Trophoblast cell (in vitro differentiated cells and primary cell): Measurements from ENCODE around the gene INPPL1.

Source experiments
- DNase-seq, 2 donors: peaks; one replicate each; pipeline ENCODE4 v3.0.0-alpha.2; 2016
- H2AFZ ChIP-seq: 2 replicates; pipeline ENCODE4 v1.6.1; 2013; ENCODE audit warnings: low read length, moderate library complexity, mild to moderate bottlenecking; ENCODE audit not compliant: insufficient read depth, poor library complexity
- H2AK5ac ChIP-seq: 2 replicates; pipeline ENCODE4 v1.6.1; 2013; ENCODE audit warnings: mild to moderate bottlenecking, low read length
- H2BK120ac ChIP-seq: 2 replicates; pipeline ENCODE4 v1.6.1; 2013; ENCODE audit warnings: low read length, mild to moderate bottlenecking, moderate library complexity; ENCODE audit not compliant: insufficient read depth, poor library complexity
- H2BK12ac ChIP-seq: 2 replicates; pipeline ENCODE4 v1.6.1; 2013; ENCODE audit warnings: mild to moderate bottlenecking, low read length, moderate library complexity
- H2BK5ac ChIP-seq: 2 replicates; pipeline ENCODE4 v1.6.1; 2013; ENCODE audit warnings: low read length, low read depth, moderate library complexity, mild to moderate bottlenecking; ENCODE audit not compliant: poor library complexity
- H3K14ac ChIP-seq: 2 replicates; pipeline ENCODE4 v1.6.1; 2013; ENCODE audit warnings: mild to moderate bottlenecking, low read length
- H3K18ac ChIP-seq: 2 replicates; pipeline ENCODE4 v1.6.1; 2013; ENCODE audit warnings: mild to moderate bottlenecking, low read length
- H3K23ac ChIP-seq: 2 replicates; pipeline ENCODE4 v1.6.1; 2013; ENCODE audit warnings: low read length
- H3K27ac ChIP-seq: 2 replicates; pipeline ENCODE4 v1.5.1; 2013; ENCODE audit warnings: low read depth, mild to moderate bottlenecking, inconsistent platforms, low read length, moderate library complexity
- H3K27me3 ChIP-seq: 2 replicates; pipeline ENCODE4 v1.6.1; 2013; ENCODE audit warnings: inconsistent platforms, mild to moderate bottlenecking, low read length, moderate library complexity; ENCODE audit not compliant: insufficient read depth
- H3K36me3 ChIP-seq, 2 experiments: 1 replicate in 1 of 2; 2 replicates in 1 of 2; pipeline ENCODE4 v1.6.1; 2013; ENCODE audit warnings: low read length in 2 of 2, mild to moderate bottlenecking in 2 of 2, moderate library complexity in 1 of 2; ENCODE audit not compliant: insufficient read depth in 2 of 2, control insufficient read depth in 1 of 2
- H3K4ac ChIP-seq: 2 replicates; pipeline ENCODE4 v1.6.1; 2013; ENCODE audit warnings: low read depth, mild to moderate bottlenecking, low read length, moderate library complexity
- H3K4me1 ChIP-seq, 2 experiments: 1 replicate in 1 of 2; 2 replicates in 1 of 2; pipeline ENCODE4 v1.6.1; 2013; ENCODE audit warnings: low read length in 2 of 2, mild to moderate bottlenecking in 2 of 2, moderate library complexity in 1 of 2; ENCODE audit not compliant: insufficient read depth in 2 of 2, control insufficient read depth in 1 of 2
- H3K4me2 ChIP-seq: 2 replicates; pipeline ENCODE4 v1.6.1; 2013; ENCODE audit warnings: inconsistent platforms, mild to moderate bottlenecking, low read length, moderate library complexity
- H3K4me3 ChIP-seq: 2 replicates; pipeline ENCODE4 v1.5.1; 2013; ENCODE audit warnings: mild to moderate bottlenecking, low read depth, low read length, inconsistent platforms
- H3K79me1 ChIP-seq: one replicate; pipeline ENCODE4 v1.6.1; 2013; ENCODE audit warnings: low read length
- H3K79me2 ChIP-seq: 2 replicates; pipeline ENCODE4 v1.6.1; 2013; ENCODE audit warnings: low read length, mild to moderate bottlenecking; ENCODE audit not compliant: control insufficient read depth, insufficient read depth, poor library complexity
- H3K9ac ChIP-seq: 2 replicates; pipeline ENCODE4 v1.6.1; 2013; ENCODE audit warnings: mild to moderate bottlenecking, low read length
- H3K9me3 ChIP-seq: 2 replicates; pipeline ENCODE4 v1.6.1; 2013; ENCODE audit warnings: low read depth, mild to moderate bottlenecking, control low read depth, inconsistent platforms, low read length; ENCODE audit not compliant: insufficient read depth
- H4K12ac ChIP-seq: 2 replicates; pipeline ENCODE4 v1.6.1; 2013; ENCODE audit warnings: low read depth, mild to moderate bottlenecking, low read length, moderate library complexity
- H4K8ac ChIP-seq: 2 replicates; pipeline ENCODE4 v1.6.1; 2013; ENCODE audit warnings: low read depth, mild to moderate bottlenecking, low read length, moderate library complexity
- H4K91ac ChIP-seq: one replicate; pipeline ENCODE4 v1.6.1; 2013; ENCODE audit warnings: low read depth, mild to moderate bottlenecking, low read length, moderate library complexity
- WGBS: extraction: QIAGEN DNeasy Blood & Tissue Kit; methylation state at CpG from one replicate; pipeline ENCODE4 v1.1.7; 2013; ENCODE audit warnings: missing lambda C conversion rate; ENCODE audit not compliant: insufficient read length, insufficient coverage; ENCODE audit errors: extremely low coverage; 5-methylcytosine and 5-hydroxymethylcytosine counted together

INPPL1 gene

DNA sequence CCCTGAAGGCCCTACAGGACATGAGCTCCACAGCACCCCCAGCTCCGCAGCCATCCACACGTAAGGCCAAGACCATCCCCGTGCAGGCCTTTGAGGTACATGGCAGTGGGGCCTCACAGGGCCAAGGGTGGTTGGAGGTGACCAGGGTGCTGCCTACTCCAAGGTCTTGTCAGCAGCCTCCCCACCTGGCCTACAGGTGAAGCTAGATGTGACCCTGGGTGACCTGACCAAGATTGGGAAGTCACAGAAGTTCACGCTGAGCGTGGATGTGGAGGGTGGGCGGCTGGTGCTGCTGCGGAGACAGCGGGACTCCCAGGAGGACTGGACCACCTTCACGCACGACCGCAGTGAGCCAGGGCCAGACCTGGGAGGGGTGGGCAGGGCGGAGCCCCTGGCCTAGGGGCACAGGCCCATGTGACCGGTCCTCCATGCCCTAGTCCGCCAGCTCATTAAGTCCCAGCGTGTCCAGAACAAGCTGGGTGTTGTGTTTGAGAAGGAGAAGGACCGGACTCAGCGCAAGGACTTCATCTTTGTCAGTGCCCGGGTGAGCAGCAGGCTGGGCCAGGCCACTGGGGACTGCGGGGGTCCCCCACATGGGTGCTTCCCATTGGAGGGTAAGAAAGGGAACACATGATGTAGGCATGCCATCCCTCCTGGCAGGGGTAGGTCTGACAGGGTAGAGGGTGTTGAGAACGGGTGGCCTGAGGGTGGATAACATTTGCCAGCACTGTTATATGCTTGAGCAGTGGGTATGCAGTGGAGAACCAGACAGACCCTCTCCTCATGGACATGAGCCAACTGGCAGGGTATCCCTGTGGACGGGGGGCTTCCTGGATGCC lies 5.6 kb downstream of the INPPL1 start:
- no peak overlapping the region for H3K23ac ChIP-seq
- WGBS: no CpG with 5 or more reads among the region's 21 CpGs

DNA sequence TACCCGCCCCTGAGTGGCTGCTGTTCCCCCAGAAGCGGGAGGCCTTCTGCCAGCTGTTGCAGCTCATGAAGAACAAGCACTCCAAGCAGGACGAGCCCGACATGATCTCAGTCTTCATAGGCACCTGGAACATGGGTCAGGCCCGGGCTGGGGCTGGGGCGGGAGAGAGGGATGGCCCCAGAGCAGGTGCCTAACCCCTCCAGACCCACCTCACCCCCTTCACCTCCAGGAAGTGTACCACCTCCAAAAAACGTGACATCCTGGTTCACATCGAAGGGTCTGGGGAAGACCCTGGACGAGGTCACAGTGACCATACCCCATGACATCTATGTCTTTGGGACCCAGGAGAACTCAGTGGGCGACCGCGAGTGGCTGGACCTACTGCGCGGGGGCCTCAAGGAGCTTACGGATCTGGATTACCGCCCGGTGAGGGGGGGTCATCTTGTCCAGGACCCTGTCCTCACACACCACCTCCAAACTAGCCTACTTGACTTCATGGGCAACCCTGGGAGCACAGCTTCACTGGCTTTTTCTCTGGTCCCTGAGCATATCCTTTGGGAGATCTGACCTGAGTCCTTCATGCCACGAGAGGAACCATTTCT lies 6.3 kb downstream of the INPPL1 start:
- no peak overlapping the region for H3K18ac ChIP-seq
- H3K9ac ChIP-seq: no peak overlapping the region
- no peaks in the 10 kb centered on the region for H3K79me1 ChIP-seq
- H3K4me2 ChIP-seq: no peak overlapping the region
- no peak overlapping the region for H3K4me3 ChIP-seq
- no peak overlapping the region for H3K4ac ChIP-seq
- no peak overlapping the region for H4K8ac ChIP-seq
- H2BK5ac ChIP-seq: no peak overlapping the region
- H3K23ac ChIP-seq: no peak overlapping the region
- H3K4me1 ChIP-seq: peaks cover 0 to 6% of the 10 kb centered on the region in 2 experiments
- no peak overlapping the region for H2AFZ ChIP-seq
- peaks cover 90 to 95% of the 10 kb centered on the region in 2 experiments for H3K36me3 ChIP-seq
- no peak overlapping the region for H4K91ac ChIP-seq
- H2AK5ac ChIP-seq: no peak overlapping the region
- H2BK120ac ChIP-seq: no peak overlapping the region
- WGBS: no CpG with 5 or more reads among the region's 18 CpGs
- no peak overlapping the region for H3K27ac ChIP-seq
- no peaks in the 10 kb centered on the region for H3K79me2 ChIP-seq
- no peak overlapping the region for H3K14ac ChIP-seq
- no peaks in the 10 kb centered on the region for H3K27me3 ChIP-seq
- DNase-seq: no peak
- H4K12ac ChIP-seq: no peak overlapping the region
- peaks cover 2% of the 10 kb centered on the region for H3K9me3 ChIP-seq
- no peak overlapping the region for H2BK12ac ChIP-seq

More for the DNA sequence above, 5.6 kb downstream of the INPPL1 start:
- no peak overlapping the region for H4K12ac ChIP-seq
- no peak overlapping the region for H3K4me3 ChIP-seq
- DNase-seq: no peak
- H4K8ac ChIP-seq: no peak overlapping the region
- no peak overlapping the region for H2AFZ ChIP-seq
- no peak overlapping the region for H3K27ac ChIP-seq
- no peaks in the 10 kb centered on the region for H3K27me3 ChIP-seq
- no peak overlapping the region for H3K14ac ChIP-seq
- H3K4me2 ChIP-seq: no peak overlapping the region
- no peak overlapping the region for H2AK5ac ChIP-seq
- no peak overlapping the region for H3K18ac ChIP-seq
- H3K36me3 ChIP-seq: peaks cover 83 to 87% of the 10 kb centered on the region in 2 experiments
- H2BK12ac ChIP-seq: no peak overlapping the region
- H4K91ac ChIP-seq: no peak overlapping the region
- H3K4me1 ChIP-seq: peaks cover 5 to 11% of the 10 kb centered on the region in 2 experiments
- H3K79me2 ChIP-seq: peaks cover 7% of the 10 kb centered on the region
- H3K9ac ChIP-seq: no peak overlapping the region
- H3K79me1 ChIP-seq: peaks cover 5% of the 10 kb centered on the region
- no peak overlapping the region for H3K4ac ChIP-seq
- no peak overlapping the region for H2BK120ac ChIP-seq
- no peak overlapping the region for H2BK5ac ChIP-seq
- H3K9me3 ChIP-seq: peaks cover 2% of the 10 kb centered on the region

DNA sequence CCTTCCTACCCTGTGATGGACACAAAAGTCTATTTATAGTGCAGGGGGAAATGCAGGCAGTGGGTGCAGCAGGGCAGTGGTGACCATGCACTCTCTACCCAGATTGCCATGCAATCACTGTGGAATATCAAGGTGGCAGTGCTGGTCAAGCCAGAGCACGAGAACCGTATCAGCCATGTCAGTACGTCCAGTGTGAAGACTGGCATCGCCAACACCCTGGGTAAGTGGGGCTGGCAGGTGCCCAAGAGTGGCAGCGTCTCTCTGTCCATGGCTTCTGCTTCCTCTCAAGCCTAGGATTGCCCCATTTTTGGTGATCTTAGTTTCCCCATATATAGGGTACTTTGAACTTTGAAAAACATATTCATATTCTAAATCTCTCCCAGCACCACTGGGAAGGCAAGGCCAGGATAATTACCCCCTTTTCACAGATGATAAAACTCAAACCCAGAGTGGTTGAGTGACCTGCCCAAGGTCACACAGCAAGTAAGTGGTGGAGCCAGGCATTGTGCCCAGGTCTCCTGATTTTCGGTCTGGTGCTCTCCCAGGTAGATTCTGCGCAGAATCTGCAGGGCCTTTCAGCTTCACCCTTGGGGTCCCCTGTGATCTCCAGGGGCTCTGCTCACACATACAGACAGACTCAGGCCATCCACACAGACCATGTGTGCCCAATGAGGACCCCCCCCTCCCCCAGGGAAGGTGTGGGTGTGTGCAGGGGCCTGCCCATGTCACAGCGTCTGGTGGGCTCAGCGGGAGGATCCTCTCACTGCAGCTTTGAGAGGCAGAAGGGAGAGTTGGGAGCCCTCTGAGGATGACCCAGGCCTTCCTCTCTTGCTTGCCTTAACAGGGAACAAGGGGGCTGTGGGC lies 7.1 kb downstream of the INPPL1 start:
- H3K9me3 ChIP-seq: peaks cover 2% of the 10 kb centered on the region

DNA sequence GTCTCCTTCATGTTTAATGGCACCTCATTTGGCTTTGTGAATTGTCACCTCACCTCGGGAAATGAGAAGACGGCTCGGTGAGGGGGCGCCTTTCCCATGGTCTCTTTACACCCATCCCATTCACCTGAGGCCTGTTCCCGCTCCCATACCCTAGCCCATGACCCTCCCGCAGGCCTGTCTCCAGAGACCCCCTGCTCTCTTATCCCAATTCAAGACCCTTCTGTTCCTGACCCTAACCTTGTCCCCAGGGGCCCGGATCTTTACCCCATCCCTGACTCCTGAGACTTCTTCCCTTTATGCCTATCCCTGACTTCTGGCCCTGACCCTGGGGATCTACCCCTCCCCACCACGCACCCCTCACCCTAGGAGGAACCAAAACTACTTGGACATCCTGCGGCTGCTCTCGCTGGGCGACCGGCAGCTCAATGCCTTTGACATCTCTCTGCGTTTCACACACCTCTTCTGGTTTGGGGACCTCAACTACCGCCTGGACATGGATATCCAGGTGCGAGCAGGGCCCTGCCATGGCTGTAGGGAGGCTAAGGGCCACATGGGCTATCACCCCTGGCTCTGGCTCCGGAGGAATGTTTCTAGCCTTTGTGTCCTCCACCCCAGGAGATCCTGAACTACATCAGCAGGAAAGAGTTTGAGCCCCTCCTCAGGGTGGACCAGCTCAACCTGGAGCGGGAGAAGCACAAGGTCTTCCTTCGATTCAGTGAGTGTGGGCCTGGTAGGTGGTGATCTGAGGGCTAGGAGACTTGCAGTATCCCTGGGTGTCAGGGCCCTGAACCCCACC lies 7.9 kb downstream of the INPPL1 start:
- H3K4me3 ChIP-seq: no peak overlapping the region
- H3K79me1 ChIP-seq: no peaks in the 10 kb centered on the region
- no peak overlapping the region for H2BK12ac ChIP-seq
- H3K9me3 ChIP-seq: peaks cover 2% of the 10 kb centered on the region
- no peak overlapping the region for H3K14ac ChIP-seq
- no peak overlapping the region for H2BK5ac ChIP-seq
- peaks cover 90 to 96% of the 10 kb centered on the region in 2 experiments for H3K36me3 ChIP-seq
- no peak overlapping the region for H2BK120ac ChIP-seq
- DNase-seq: no peak
- no peak overlapping the region for H3K4ac ChIP-seq
- no peak overlapping the region for H3K9ac ChIP-seq
- H4K8ac ChIP-seq: no peak overlapping the region
- no peaks in the 10 kb centered on the region for H3K27me3 ChIP-seq
- H3K23ac ChIP-seq: no peak overlapping the region
- H3K79me2 ChIP-seq: no peaks in the 10 kb centered on the region
- no peak overlapping the region for H3K27ac ChIP-seq
- no CpG with 5 or more reads among the region's 18 CpGs for WGBS
- H3K4me2 ChIP-seq: no peak overlapping the region
- H2AFZ ChIP-seq: no peak overlapping the region
- no peak overlapping the region for H3K18ac ChIP-seq
- H3K4me1 ChIP-seq: no peaks in the 10 kb centered on the region
- H4K91ac ChIP-seq: no peak overlapping the region
- H4K12ac ChIP-seq: no peak overlapping the region
- H2AK5ac ChIP-seq: no peak overlapping the region

More for the DNA sequence above, 7.1 kb downstream of the INPPL1 start:
- Histone ChIP-seq H3K27me3 (no peaks in the 10 kb centered on the region), H3K14ac (no peak overlapping the region), H3K4ac (no peak overlapping the region), H3K18ac (no peak overlapping the region), H3K4me1 (peaks cover 0 to 3% of the 10 kb centered on the region in 2 experiments), H3K4me2 (no peak overlapping the region), H3K23ac (no peak overlapping the region), H2AK5ac (no peak overlapping the region), H3K4me3 (no peak overlapping the region), H3K79me2 (no peaks in the 10 kb centered on the region), H2AFZ (no peak overlapping the region), H4K8ac (no peak overlapping the region), H2BK120ac (no peak overlapping the region), H3K9ac (no peak overlapping the region), H4K91ac (no peak overlapping the region), H3K27ac (no peak overlapping the region), H2BK5ac (no peak overlapping the region), H2BK12ac (no peak overlapping the region), H3K36me3 (peaks cover 90 to 95% of the 10 kb centered on the region in 2 experiments), H3K79me1 (no peaks in the 10 kb centered on the region), H4K12ac (no peak overlapping the region)
- WGBS: no CpG with 5 or more reads among the region's 9 CpGs
- DNase-seq: no peak
